Progenitor cell of endocrine pancreas (in vitro differentiated cells): ENCODE results near the gene TXNRD2. TPM values are rescaled to one million over a fixed set of nuclear protein-coding genes. Genes with fewer than 3 reads are reported as not detected.

Experiments used
- DNase-seq: peaks from one replicate; pipeline ENCODE4 v3.0.0; 2021; ENCODE audit warnings: low spot score; ENCODE audit not compliant: unreplicated experiment
- H3K27ac Mint-ChIP-seq: 2 replicates; pipeline ENCODE4 v1.8.0; 2021; ENCODE audit warnings: mild to moderate bottlenecking, moderate library complexity, mixed read lengths
- H3K27me3 Mint-ChIP-seq: 2 replicates; pipeline ENCODE4 v1.8.0; 2021; ENCODE audit warnings: mixed read lengths
- H3K36me3 Mint-ChIP-seq: 2 replicates; pipeline ENCODE4 v1.8.0; 2022; ENCODE audit warnings: mixed read lengths; ENCODE audit not compliant: insufficient read depth
- H3K4me1 Mint-ChIP-seq: 2 replicates; pipeline ENCODE4 v1.8.0; 2021; ENCODE audit warnings: low read depth, mixed read lengths
- H3K4me3 Mint-ChIP-seq: 2 replicates; pipeline ENCODE4 v1.8.0; 2021; ENCODE audit warnings: low read depth, mild to moderate bottlenecking, moderate library complexity, mixed read lengths
- H3K9me3 Mint-ChIP-seq: 2 replicates; pipeline ENCODE4 v1.8.0; 2021; ENCODE audit warnings: low read depth, mixed read lengths
- total RNA-seq: library from RNA; stranded (reverse); gene quantifications from 2 replicates; pipeline ENCODE4 v1.2.1, GENCODE V29; 2021
- TF ChIP-seq, protein P1 (sequence below): fragments of 200-600 bp; sonication (generic); IDR thresholded peaks from one replicate; pipeline ENCODE4 v1.5.0; 2021; ENCODE audit warnings: antibody characterized with exemption, mild to moderate bottlenecking; ENCODE audit not compliant: unreplicated experiment

The TXNRD2 gene
- total RNA-seq, 1 donor from 2014 or later = 14.0 TPM

DNA sequence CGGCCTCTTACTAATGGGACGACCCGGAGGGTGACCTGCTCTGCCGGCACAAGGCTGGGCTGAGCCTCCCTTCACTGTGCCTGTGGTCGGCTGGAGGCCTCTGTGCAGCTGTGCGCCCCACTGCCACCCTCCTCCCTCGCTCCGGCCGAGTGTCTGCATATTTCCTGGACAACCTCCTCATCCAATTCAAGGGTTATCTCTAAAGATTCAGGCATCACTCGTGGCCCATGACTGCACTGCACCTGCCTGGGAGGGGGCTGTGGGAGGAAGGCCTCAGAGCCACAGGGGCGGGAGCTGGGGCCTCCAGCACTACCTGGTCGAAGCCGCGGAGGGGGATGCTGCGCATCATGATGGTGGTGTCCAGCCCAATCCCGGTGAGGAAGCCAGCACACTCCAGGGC is 43.9 kb downstream of the TXNRD2 start:
- Mint-ChIP-seq H3K36me3 (peaks cover 1% of the 10 kb centered on the region), H3K9me3 (no peaks in the 10 kb centered on the region), H3K4me1 (peaks cover 5% of the 10 kb centered on the region), H3K4me3 (no peak overlapping the region), H3K27ac (no peak overlapping the region), H3K27me3 (peaks cover 9% of the 10 kb centered on the region)
- TF ChIP-seq, protein P1, sequence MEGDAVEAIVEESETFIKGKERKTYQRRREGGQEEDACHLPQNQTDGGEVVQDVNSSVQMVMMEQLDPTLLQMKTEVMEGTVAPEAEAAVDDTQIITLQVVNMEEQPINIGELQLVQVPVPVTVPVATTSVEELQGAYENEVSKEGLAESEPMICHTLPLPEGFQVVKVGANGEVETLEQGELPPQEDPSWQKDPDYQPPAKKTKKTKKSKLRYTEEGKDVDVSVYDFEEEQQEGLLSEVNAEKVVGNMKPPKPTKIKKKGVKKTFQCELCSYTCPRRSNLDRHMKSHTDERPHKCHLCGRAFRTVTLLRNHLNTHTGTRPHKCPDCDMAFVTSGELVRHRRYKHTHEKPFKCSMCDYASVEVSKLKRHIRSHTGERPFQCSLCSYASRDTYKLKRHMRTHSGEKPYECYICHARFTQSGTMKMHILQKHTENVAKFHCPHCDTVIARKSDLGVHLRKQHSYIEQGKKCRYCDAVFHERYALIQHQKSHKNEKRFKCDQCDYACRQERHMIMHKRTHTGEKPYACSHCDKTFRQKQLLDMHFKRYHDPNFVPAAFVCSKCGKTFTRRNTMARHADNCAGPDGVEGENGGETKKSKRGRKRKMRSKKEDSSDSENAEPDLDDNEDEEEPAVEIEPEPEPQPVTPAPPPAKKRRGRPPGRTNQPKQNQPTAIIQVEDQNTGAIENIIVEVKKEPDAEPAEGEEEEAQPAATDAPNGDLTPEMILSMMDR = no peak
- no peak for DNase-seq

DNA sequence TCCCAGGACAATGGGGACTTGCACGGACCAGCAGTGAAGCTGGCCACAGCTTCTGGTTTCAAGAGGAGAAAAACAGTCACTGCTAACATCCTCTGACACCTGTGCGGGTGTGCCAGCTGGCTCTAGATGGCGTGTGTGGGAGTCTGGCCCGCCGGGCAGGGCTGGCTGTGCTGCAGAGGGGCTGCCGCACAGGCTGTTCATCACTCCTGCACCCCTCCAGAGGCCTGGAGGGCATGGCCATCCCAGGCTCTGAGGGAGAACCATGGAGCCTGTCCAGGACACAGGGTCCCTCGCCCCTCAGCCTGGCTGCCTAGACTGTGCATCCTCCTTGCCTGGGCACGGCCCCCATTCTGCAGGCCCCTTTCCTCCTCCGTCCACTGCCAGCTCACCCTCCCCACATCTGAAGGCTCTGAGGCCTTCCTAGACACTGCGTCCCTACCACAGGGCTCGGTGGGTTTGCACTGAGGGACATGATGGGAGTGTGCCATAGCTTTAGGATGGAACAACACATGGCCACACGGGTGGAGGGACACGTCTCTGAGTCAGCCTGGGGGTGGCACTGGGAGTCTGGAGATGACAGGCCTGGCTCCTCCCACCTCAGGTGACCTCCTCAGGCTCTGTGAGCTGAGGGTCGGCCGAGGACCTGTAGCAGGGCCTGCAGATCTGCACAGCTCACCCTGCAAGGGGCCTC is 44.8 kb downstream of the TXNRD2 start:
- H3K4me3 Mint-ChIP-seq = no peak overlapping the region
- H3K4me1 Mint-ChIP-seq = peaks cover 10% of the 10 kb centered on the region
- no peak for DNase-seq
- H3K27me3 Mint-ChIP-seq = peaks cover 9% of the 10 kb centered on the region
- H3K36me3 Mint-ChIP-seq = peaks cover 1% of the 10 kb centered on the region
- no peak overlapping the region for H3K27ac Mint-ChIP-seq
- TF ChIP-seq, protein P1 = no peak
- no peaks in the 10 kb centered on the region for H3K9me3 Mint-ChIP-seq

DNA sequence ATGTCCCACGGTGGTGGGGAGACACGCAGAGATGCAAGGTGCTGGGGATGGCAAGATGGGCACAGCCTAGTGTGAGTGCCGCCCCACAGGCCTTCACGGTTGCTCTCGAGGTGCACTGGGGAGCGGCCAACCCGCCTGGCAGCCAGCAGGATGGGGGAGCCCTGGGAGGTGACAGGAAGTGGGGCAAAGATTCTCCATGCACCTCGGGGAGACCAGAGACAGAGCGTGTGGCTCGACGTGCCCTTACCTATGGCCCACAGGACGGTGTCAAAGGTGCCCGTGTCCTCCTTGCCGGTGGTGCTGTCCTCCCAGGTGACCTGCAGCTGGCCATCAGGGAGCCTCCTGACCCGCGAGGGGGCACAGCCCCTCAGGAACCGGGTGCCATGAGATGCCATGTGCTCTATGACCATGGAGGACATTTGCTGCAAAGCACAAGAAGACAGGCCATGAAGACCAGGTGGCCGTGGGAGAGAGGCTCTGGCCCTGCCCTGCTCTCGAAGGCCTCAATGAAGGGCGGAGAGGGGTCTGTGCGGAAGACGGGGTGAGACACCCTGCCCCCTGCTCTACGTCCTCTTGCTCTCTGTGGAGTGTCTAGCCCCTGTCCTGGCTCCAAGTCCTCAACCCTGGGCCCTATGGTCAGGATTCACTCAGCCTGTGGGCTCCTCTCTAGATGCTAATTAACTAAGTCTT is 46.3 kb downstream of the TXNRD2 start:
- Mint-ChIP-seq H3K4me1 (peaks cover 11% of the 10 kb centered on the region), H3K36me3 (peaks cover 1% of the 10 kb centered on the region), H3K27me3 (peaks cover 18% of the 10 kb centered on the region), H3K4me3 (no peak overlapping the region), H3K9me3 (no peaks in the 10 kb centered on the region), H3K27ac (no peak overlapping the region)
- no peak for DNase-seq
- TF ChIP-seq, protein P1 = no peak

DNA sequence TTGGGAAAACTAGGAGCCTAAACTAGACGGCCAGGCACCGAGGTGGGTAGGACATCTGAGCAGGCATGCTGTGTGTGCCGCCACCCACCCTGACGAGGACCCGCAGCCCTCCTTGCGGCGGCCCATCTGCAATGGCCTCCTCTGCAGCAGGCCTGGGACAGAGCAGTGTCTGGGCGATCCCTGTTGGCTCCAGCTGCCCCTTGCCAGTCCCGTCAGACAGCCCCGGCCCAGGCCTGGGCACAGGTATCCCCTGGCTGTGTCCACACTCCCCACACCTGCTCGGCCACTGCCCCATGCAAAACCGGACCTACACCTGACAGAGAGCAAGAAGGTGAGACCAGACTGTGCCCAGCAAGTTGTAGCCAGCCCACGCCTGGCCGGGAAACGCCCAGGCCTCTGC is 48.3 kb downstream of the TXNRD2 start:
- Mint-ChIP-seq H3K4me3 (no peak overlapping the region), H3K9me3 (no peaks in the 10 kb centered on the region), H3K36me3 (peaks cover 1% of the 10 kb centered on the region), H3K4me1 (peaks cover 11% of the 10 kb centered on the region), H3K27ac (no peak overlapping the region), H3K27me3 (peaks cover 22% of the 10 kb centered on the region)
- TF ChIP-seq, protein P1 = no peak
- DNase-seq = no peak

DNA sequence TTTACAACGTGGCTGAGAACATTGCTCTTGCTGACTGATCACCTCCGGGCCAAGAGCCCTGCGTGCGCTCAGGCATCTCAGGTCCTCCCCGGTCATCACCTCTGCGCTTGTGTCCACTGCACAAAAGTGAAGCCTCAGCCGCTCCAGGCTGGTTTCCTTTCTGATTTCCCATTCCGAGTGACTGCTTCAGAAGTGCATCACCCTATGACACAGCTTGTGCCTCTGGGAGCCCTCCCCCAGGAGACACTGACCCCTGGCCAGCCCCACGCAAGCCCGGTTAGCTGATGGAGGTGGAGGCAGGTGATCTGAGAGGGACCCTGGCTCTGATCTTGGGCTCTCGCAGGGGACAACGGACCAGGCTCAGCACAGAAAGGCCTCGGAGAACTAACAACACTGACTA is 48.7 kb downstream of the TXNRD2 start:
- TF ChIP-seq, protein P1 = no peak
- no peak for DNase-seq
- peaks cover 11% of the 10 kb centered on the region for H3K4me1 Mint-ChIP-seq
- no peak overlapping the region for H3K4me3 Mint-ChIP-seq
- no peak overlapping the region for H3K27ac Mint-ChIP-seq
- no peaks in the 10 kb centered on the region for H3K9me3 Mint-ChIP-seq
- peaks cover 1% of the 10 kb centered on the region for H3K36me3 Mint-ChIP-seq
- H3K27me3 Mint-ChIP-seq = peaks cover 22% of the 10 kb centered on the region
